AG04450 (cell line): Measurements from ENCODE around the gene CHI3L1. TPM values are rescaled to one million over a fixed set of nuclear protein-coding genes. Genes with fewer than 3 reads are reported as not detected.

ENCODE experiments used
- CTCF ChIA-PET: fragments of 300-600, 350-600 bp; formaldehyde crosslinking; extraction: SDS; loops from one replicate; lab custom pipeline; 2022; ENCODE audit warnings: antibody characterized with exemption, inconsistent platforms; lab: Charles Lee
- POLR2A ChIA-PET: fragments of 350-600 bp; formaldehyde crosslinking; extraction: SDS; loops from one replicate; lab custom pipeline; 2021; ENCODE audit warnings: antibody characterized with exemption, inconsistent platforms; lab: Yijun Ruan, JAX
- DNase-seq: peaks from one replicate; pipeline ENCODE4 v3.0.0-alpha.2; 2011; ENCODE audit warnings: low read depth, low spot score
- H3K27ac ChIP-seq: one replicate; pipeline ENCODE4 v1.5.1; 2012; ENCODE audit warnings: low read depth, low read length, control low read depth
- H3K27me3 ChIP-seq: one replicate; pipeline ENCODE4 v1.6.0; 2012; ENCODE audit warnings: low read length; ENCODE audit not compliant: control insufficient read depth, insufficient read depth
- H3K4me3 ChIP-seq: 2 replicates; pipeline ENCODE4 v1.5.1; 2011; ENCODE audit warnings: mild to moderate bottlenecking, low read depth, low read length, control low read depth
- H3K9me3 ChIP-seq: 2 replicates; pipeline ENCODE4 v1.5.1; 2012; ENCODE audit warnings: low read length; ENCODE audit not compliant: control insufficient read depth, insufficient read depth
- polyA plus RNA-seq: library from polyadenylated mRNA; depleted of rRNA; stranded (reverse); fragments of >200 nt; gene quantifications from 2 replicates; pipeline ENCODE4 v1.2.3, GENCODE V29; 2011
- TF ChIP-seq, protein P1 (sequence below): IDR thresholded peaks from 2 replicates; pipeline ENCODE4 v1.5.1; 2011; ENCODE audit warnings: low read depth, low read length, control low read depth, inconsistent platforms

The CHI3L1 gene
- polyA plus RNA-seq, 1 experiment, result 6.4 TPM

DNA sequence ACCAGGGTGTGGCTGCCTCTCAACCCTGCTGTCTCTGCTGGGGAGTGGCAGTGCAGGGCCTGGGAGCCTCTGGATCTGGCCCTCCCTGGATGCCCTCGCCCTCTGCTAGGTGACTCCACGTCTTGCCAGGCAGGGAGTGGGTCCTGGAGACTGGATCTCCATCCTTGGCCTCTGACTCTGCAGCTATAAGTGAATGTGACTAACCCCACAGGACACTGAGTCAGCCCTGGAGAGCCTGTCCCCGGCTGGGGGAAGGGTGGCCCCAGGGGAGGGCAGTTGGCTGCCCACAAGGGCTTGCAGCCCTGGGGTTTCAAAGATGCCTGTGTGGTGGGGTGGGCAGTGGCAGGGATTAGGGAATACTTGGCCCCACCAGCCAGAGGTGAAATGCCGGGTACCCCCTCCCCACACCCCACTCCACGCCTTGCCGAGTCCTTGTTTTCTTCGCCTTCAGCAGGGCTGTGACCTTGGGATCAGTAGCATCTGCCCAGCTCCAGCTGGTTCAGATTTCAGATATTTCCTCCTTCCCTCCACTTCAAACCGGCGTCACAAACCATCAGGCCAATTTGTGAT, 8.9 kb downstream of the CHI3L1 start:
- CTCF ChIA-PET, result interaction anchor here (1.5 kb wide), 1 partner anchor 91 kb away, joined by 3 read pairs; no protein-coding TSS in a partner anchor
- Histone ChIP-seq H3K9me3 (no peaks in the 10 kb centered on the region), H3K27me3 (peaks cover 8% of the 10 kb centered on the region), H3K27ac (peak overlapping the region; percentile 31), H3K4me3 (no peak overlapping the region)
- POLR2A ChIA-PET, result no interaction called here
- TF ChIP-seq, protein P1, sequence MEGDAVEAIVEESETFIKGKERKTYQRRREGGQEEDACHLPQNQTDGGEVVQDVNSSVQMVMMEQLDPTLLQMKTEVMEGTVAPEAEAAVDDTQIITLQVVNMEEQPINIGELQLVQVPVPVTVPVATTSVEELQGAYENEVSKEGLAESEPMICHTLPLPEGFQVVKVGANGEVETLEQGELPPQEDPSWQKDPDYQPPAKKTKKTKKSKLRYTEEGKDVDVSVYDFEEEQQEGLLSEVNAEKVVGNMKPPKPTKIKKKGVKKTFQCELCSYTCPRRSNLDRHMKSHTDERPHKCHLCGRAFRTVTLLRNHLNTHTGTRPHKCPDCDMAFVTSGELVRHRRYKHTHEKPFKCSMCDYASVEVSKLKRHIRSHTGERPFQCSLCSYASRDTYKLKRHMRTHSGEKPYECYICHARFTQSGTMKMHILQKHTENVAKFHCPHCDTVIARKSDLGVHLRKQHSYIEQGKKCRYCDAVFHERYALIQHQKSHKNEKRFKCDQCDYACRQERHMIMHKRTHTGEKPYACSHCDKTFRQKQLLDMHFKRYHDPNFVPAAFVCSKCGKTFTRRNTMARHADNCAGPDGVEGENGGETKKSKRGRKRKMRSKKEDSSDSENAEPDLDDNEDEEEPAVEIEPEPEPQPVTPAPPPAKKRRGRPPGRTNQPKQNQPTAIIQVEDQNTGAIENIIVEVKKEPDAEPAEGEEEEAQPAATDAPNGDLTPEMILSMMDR, result no peak
- DNase-seq, result no peak

DNA sequence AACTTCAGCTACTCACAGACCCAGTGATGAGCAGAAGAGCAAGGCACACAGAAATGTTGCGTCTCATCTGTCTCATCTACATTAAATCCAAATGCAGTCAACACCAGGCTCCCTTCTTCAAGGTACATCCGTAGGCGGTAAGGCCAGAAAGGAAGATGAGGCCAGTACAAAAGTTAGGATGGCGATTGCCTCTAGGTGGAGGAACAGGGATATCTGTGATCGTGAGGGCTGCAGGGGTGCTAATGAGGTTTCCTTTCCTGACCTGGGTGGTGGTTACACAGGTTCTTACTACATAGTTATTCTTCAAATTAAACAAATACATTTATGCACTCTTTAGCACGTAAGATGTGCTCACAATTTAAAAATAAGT, 9.5 kb downstream of the CHI3L1 start:
- DNase-seq, result no peak
- POLR2A ChIA-PET, result no interaction called here
- CTCF ChIA-PET, result interaction anchor here (2.0 to 2.4 kb wide), 2 partner anchors 90 to 137 kb away, joined by 4 to 8 read pairs; no protein-coding TSS in a partner anchor

GRCh38 chr1:203176273-203177035, 10.1 kb downstream of the CHI3L1 start:
- ChIA-PET POLR2A (no interaction called here), CTCF (interaction anchor here (2.0 to 2.4 kb wide), 2 partner anchors 91 to 136 kb away, joined by 4 to 8 read pairs; no protein-coding TSS in a partner anchor)
- peaks cover 8% of the 10 kb centered on the region for H3K27me3 ChIP-seq
- TF ChIP-seq, protein P1, result no peak
- H3K4me3 ChIP-seq, result no peak overlapping the region
- H3K27ac ChIP-seq, result no peak overlapping the region
- peaks cover 2% of the 10 kb centered on the region; the same call in 1 of the 2 replicates for H3K9me3 ChIP-seq
- DNase-seq, result no peak

More for the DNA sequence above, 9.5 kb downstream of the CHI3L1 start:
- Histone ChIP-seq H3K4me3 (no peak overlapping the region), H3K27ac (no peak overlapping the region), H3K9me3 (no peaks in the 10 kb centered on the region), H3K27me3 (peaks cover 8% of the 10 kb centered on the region)
- TF ChIP-seq, protein P1, result no peak

GRCh38 chr1:203175827-203176241, 10.7 kb downstream of the CHI3L1 start:
- CTCF ChIA-PET, result interaction anchor here (2.0 to 2.4 kb wide), 2 partner anchors 91 to 136 kb away, joined by 4 to 8 read pairs; no protein-coding TSS in a partner anchor
- H3K27me3 ChIP-seq, result peaks cover 8% of the 10 kb centered on the region
- POLR2A ChIA-PET, result no interaction called here
- TF ChIP-seq, protein P1, result no peak
- peaks cover 5% of the 10 kb centered on the region; the same call in 1 of the 2 replicates for H3K9me3 ChIP-seq
- no peak overlapping the region for H3K4me3 ChIP-seq
- no peak for DNase-seq
- H3K27ac ChIP-seq, result no peak overlapping the region
